Mesendoderm (in vitro differentiated cells): ENCODE results near the gene IFRD1. TPM values are rescaled to one million over a fixed set of nuclear protein-coding genes. Genes with fewer than 3 reads are reported as not detected.

Source experiments
- DNase-seq: peaks from one replicate; pipeline ENCODE4 v3.0.0; 2013
- H2AK5ac ChIP-seq: 2 replicates; pipeline ENCODE4 v1.6.1; 2013; ENCODE audit warnings: low read length, inconsistent platforms
- H2BK120ac ChIP-seq: 2 replicates; pipeline ENCODE4 v1.6.1; 2013; ENCODE audit warnings: low read depth, mild to moderate bottlenecking, low read length, moderate library complexity, mixed read lengths
- H2BK15ac ChIP-seq: replicated peaks from 2 replicates; pipeline ENCODE4 v1.6.1; 2013; ENCODE audit warnings: low read depth, mild to moderate bottlenecking, moderate library complexity
- H2BK5ac ChIP-seq: 2 replicates; pipeline ENCODE4 v1.6.1; 2013; ENCODE audit warnings: low read length, inconsistent platforms
- H3K18ac ChIP-seq: 2 replicates; pipeline ENCODE4 v1.6.1; 2013; ENCODE audit warnings: mild to moderate bottlenecking, low read length, mixed read lengths
- H3K23ac ChIP-seq: one replicate; pipeline ENCODE4 v1.6.1; 2013; ENCODE audit warnings: low read length
- H3K27ac ChIP-seq: 2 replicates; pipeline ENCODE4 v1.5.1; 2013; ENCODE audit warnings: low read depth, mild to moderate bottlenecking, inconsistent platforms, low read length, moderate library complexity
- H3K27me3 ChIP-seq: 2 replicates; pipeline ENCODE4 v1.6.1; 2013; ENCODE audit warnings: low read length, control low read depth, mild to moderate bottlenecking, inconsistent platforms; ENCODE audit not compliant: insufficient read depth, poor library complexity
- H3K36me3 ChIP-seq: 2 replicates; pipeline ENCODE4 v1.6.1; 2013; ENCODE audit warnings: low read length, inconsistent platforms; ENCODE audit not compliant: control insufficient read depth, insufficient read depth
- H3K4ac ChIP-seq: one replicate; pipeline ENCODE4 v1.6.1; 2013; ENCODE audit warnings: low read depth, mild to moderate bottlenecking, low read length, moderate library complexity
- H3K4me1 ChIP-seq: 2 replicates; pipeline ENCODE4 v1.6.1; 2013; ENCODE audit warnings: low read depth, low read length, inconsistent platforms; ENCODE audit not compliant: control insufficient read depth
- H3K4me2 ChIP-seq: 2 replicates; pipeline ENCODE4 v1.6.1; 2013; ENCODE audit warnings: low read length
- H3K4me3 ChIP-seq: 2 replicates; pipeline ENCODE4 v1.5.1; 2013; ENCODE audit warnings: mild to moderate bottlenecking, low read length
- H3K56ac ChIP-seq: one replicate; pipeline ENCODE4 v1.6.1; 2013; ENCODE audit warnings: low read length
- H3K79me1 ChIP-seq: 2 replicates; pipeline ENCODE4 v1.6.1; 2013; ENCODE audit warnings: low read length, inconsistent platforms
- H3K79me2 ChIP-seq: 2 replicates; pipeline ENCODE4 v1.6.1; 2013; ENCODE audit warnings: mild to moderate bottlenecking, low read length; ENCODE audit not compliant: control insufficient read depth, insufficient read depth
- H3K9ac ChIP-seq: 2 replicates; pipeline ENCODE4 v1.6.1; 2013; ENCODE audit warnings: low read length, inconsistent platforms
- H4K5ac ChIP-seq: one replicate; pipeline ENCODE4 v1.6.1; 2013; ENCODE audit warnings: low read length
- H4K8ac ChIP-seq: one replicate; pipeline ENCODE4 v1.6.1; 2013; ENCODE audit warnings: low read depth, mild to moderate bottlenecking, control low read depth, low read length, moderate library complexity
- WGBS: extraction: QIAGEN DNeasy Blood & Tissue Kit; methylation state at CpG from one replicate; pipeline ENCODE4 v1.1.7; 2013; ENCODE audit warnings: low lambda C conversion rate, missing lambda C conversion rate; ENCODE audit not compliant: insufficient coverage; ENCODE audit errors: extremely low coverage; 5-methylcytosine and 5-hydroxymethylcytosine counted together
- small RNA-seq: library from polyadenylated mRNA; stranded (forward); fragments of <200 nt; extraction: miRNeasy Mini kit (QIAGEN cat#:217004); gene quantifications from one replicate; pipeline ENCODE3, GENCODE V24; 2013; ENCODE audit not compliant: insufficient read depth

IFRD1 gene

DNA sequence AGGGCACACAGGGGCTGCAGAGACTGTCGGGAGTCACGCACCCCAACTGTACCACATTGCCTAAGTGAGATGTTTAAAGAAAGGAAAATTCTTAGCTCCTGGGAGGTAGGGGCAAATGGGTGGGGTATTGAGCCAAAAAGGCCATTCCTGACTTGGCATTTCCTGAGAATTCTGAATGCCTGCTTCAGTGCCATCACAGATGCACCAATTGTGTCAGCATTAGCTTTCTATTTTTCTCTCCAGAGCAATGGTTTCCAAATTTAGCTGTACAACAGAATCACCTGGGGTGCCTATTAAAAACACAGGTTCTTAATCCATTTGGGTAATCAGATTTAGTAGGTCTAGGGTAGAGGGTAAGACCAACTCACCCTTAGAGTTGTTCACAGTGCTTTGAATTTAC, 73.6 kb downstream of the IFRD1 start:
- Histone ChIP-seq H3K23ac (no peak overlapping the region), H2AK5ac (no peak overlapping the region), H4K5ac (no peak overlapping the region), H2BK5ac (no peak overlapping the region), H3K4me2 (no peak overlapping the region), H3K4me1 (no peaks in the 10 kb centered on the region), H3K4ac (no peak overlapping the region), H3K27ac (no peak overlapping the region), H3K4me3 (no peak overlapping the region), H2BK15ac (no peak overlapping the region), H3K9ac (no peak overlapping the region), H3K79me2 (no peaks in the 10 kb centered on the region), H3K18ac (no peak overlapping the region), H3K79me1 (no peaks in the 10 kb centered on the region), H3K56ac (no peak overlapping the region), H4K8ac (no peak overlapping the region), H3K36me3 (no peaks in the 10 kb centered on the region), H3K27me3 (no peaks in the 10 kb centered on the region), H2BK120ac (no peak overlapping the region)
- WGBS: no CpG with 5 or more reads among the region's 2 CpGs
- no peak for DNase-seq

Small RNA genes lying within 50 kb of the gene (small RNA-seq; reads per million reads assigned to genes)
- not detected for gene AC079741.1
